K562 (cell line): ENCODE data around the gene OCA2. TPM values are rescaled to one million over a fixed set of nuclear protein-coding genes. Genes with fewer than 3 reads are reported as not detected.

Source experiments
- ATAC-seq: fragments of 200-7000 bp; cut with Tn5 transposase; 3 replicates; pipeline ENCODE4 v1.9.1; 2020; ENCODE audit warnings: moderate library complexity
- BruUV-seq: library from RNA; stranded (reverse); fragments of 400-500 nt; replicated peaks from 2 replicates; lab custom pipeline; 2021; lab: Mats Ljungman, UMichigan
- CTCF ChIA-PET: fragments of 300-600 bp; formaldehyde crosslinking; extraction: SDS; loops from one replicate; lab custom pipeline; 2021; ENCODE audit warnings: low intra/inter-chr PET ratio; lab: Yijun Ruan, JAX
- POLR2A ChIA-PET: fragments of 300-600, 350-650 bp; sonication (Branson Sonifier 250); formaldehyde crosslinking; extraction: SDS; loops from one replicate; lab custom pipeline; 2021; ENCODE audit warnings: antibody characterized with exemption, inconsistent platforms; lab: Yijun Ruan, JAX
- DNase-seq, 4 experiments: peaks; one replicate each; pipeline versions ENCODE4 v3.0.0 to v3.0.0-alpha.2; 2011 to 2018; ENCODE audit warnings: low spot score in 3 of 4, mixed read lengths in 3 of 4; ENCODE audit errors: extremely low read depth in 1 of 4
- FAIRE-seq: peaks from 2 replicates; lab custom pipeline; 2011; peaks lifted over from hg19 to GRCh38; lab: Jason Lieb, UNC
- H2AFZ ChIP-seq: 2 replicates; pipeline ENCODE4 v1.6.0; 2011; ENCODE audit warnings: low read depth, low read length, control low read depth, inconsistent platforms
- H3K27ac ChIP-seq: fragments of 200-600 bp; 3 replicates; pipeline ENCODE4 v1.8.0; 2011; ENCODE audit warnings: low read depth, mild to moderate bottlenecking, control low read depth, inconsistent platforms, low read length, moderate library complexity, mixed read lengths; ENCODE audit errors: extremely low read depth
- H3K27me3 ChIP-seq, 2 experiments: fragments of 300-600 bp in 1 of 2; 2 replicates in 1 of 2; 3 replicates in 1 of 2; pipeline versions ENCODE4 v1.6.0 to v1.8.0; 2011; ENCODE audit warnings: inconsistent platforms in 2 of 2, low read length in 2 of 2, mild to moderate bottlenecking in 1 of 2, mixed read lengths in 1 of 2, moderate library complexity in 1 of 2; ENCODE audit not compliant: control insufficient read depth in 2 of 2, insufficient read depth in 2 of 2
- H3K36me3 ChIP-seq: fragments of 300-600 bp; 3 replicates; pipeline ENCODE4 v1.8.0; 2011; ENCODE audit warnings: mild to moderate bottlenecking, low read length, inconsistent platforms; ENCODE audit not compliant: control insufficient read depth, insufficient read depth
- H3K4me1 ChIP-seq, 2 experiments: fragments of 200-600 bp in 1 of 2; replicated peaks in 1 of 2; 2 replicates in 1 of 2; 3 replicates in 1 of 2; pipeline versions ENCODE4 v1.5.1 to v1.8.0; 2011; ENCODE audit warnings: inconsistent platforms in 2 of 2, low read length in 2 of 2, mild to moderate bottlenecking in 1 of 2, mixed read lengths in 1 of 2, moderate library complexity in 1 of 2; ENCODE audit not compliant: control insufficient read depth in 2 of 2, insufficient read depth in 2 of 2
- H3K4me2 ChIP-seq: 2 replicates; pipeline ENCODE4 v1.6.1; 2011; ENCODE audit warnings: low read length, control low read depth, inconsistent platforms, mixed read lengths; ENCODE audit not compliant: insufficient read depth
- H3K4me3 ChIP-seq: fragments of 200-600 bp; sonication (generic), shearing (Covaris generic); 2 replicates; pipeline ENCODE4 v1.5.1; 2016; ENCODE audit warnings: control low read depth, inconsistent platforms
- H3K79me2 ChIP-seq: fragments of 200-600 bp; 3 replicates; pipeline ENCODE4 v1.8.0; 2011; ENCODE audit warnings: low read length, inconsistent platforms; ENCODE audit not compliant: control insufficient read depth, insufficient read depth
- H3K9ac ChIP-seq, 2 experiments: 2 replicates each; pipeline versions ENCODE4 v1.6.0 to v1.6.1; 2011; ENCODE audit warnings: low read depth in 2 of 2, low read length in 2 of 2, control low read depth in 1 of 2, inconsistent platforms in 1 of 2, mild to moderate bottlenecking in 1 of 2, mixed read lengths in 1 of 2; ENCODE audit not compliant: insufficient read depth in 1 of 2
- H3K9me1 ChIP-seq: one replicate; pipeline ENCODE4 v1.6.0; 2011; ENCODE audit warnings: inconsistent platforms, mild to moderate bottlenecking, low read length, moderate library complexity; ENCODE audit not compliant: control insufficient read depth, insufficient read depth
- H3K9me3 ChIP-seq: replicated peaks from 2 replicates; pipeline ENCODE4 v1.5.1; 2011; ENCODE audit warnings: low read depth, low read length, inconsistent platforms; ENCODE audit not compliant: control insufficient read depth, insufficient read depth
- H4K20me1 ChIP-seq: replicated peaks from 2 replicates; pipeline ENCODE4 v1.6.1; 2011; ENCODE audit warnings: low read length, inconsistent platforms, mixed read lengths; ENCODE audit not compliant: control insufficient read depth, insufficient read depth
- CC2D1A ChIP-seq: fragments of 450-650 bp; IDR thresholded peaks from 2 replicates; pipeline ENCODE4 v1.6.1; 2017; ENCODE audit warnings: mild to moderate bottlenecking
- ESRRA ChIP-seq: fragments of 450-650 bp; IDR thresholded peaks from 2 replicates; pipeline ENCODE4 v1.6.1; 2014; ENCODE audit warnings: low read depth, mild to moderate bottlenecking, moderate library complexity, borderline replicate concordance
- FOSL1 ChIP-seq: fragments of 200-800 bp; sonication (Bioruptor generic); conservative IDR thresholded peaks from 2 replicates; pipeline ENCODE4 v1.6.1; 2016; ENCODE audit warnings: missing genetic modification characterization, missing compliant biosample characterization
- HCFC1 ChIP-seq: IDR thresholded peaks from 2 replicates; pipeline ENCODE4 v1.6.1; 2012; ENCODE audit warnings: low read depth, low read length, improper control_type of control experiment
- HIVEP1 ChIP-seq: fragments of 250-450 bp; sonication (Bioruptor Pico); IDR thresholded peaks from 2 replicates; pipeline ENCODE4 v1.4.0; 2020; ENCODE audit warnings: mild to moderate bottlenecking
- L3MBTL2 ChIP-seq: fragments of 450-650 bp; IDR thresholded peaks from 2 replicates; pipeline ENCODE4 v1.6.1; 2016; ENCODE audit warnings: mild to moderate bottlenecking, moderate library complexity
- PATZ1 ChIP-seq: fragments of 250-450 bp; sonication (Bioruptor Pico); IDR thresholded peaks from 2 replicates; pipeline ENCODE4 v1.5.0; 2020; ENCODE audit warnings: mild to moderate bottlenecking, borderline replicate concordance
- PRMT5 ChIP-seq: sonication (generic); formaldehyde crosslinking; IDR thresholded peaks from 2 replicates; pipeline ENCODE4 v1.5.0; 2020; ENCODE audit warnings: missing genetic modification reagents
- THRB ChIP-seq: fragments of 450-650 bp; formaldehyde crosslinking; conservative IDR thresholded peaks from 2 replicates; pipeline ENCODE4 v1.4.0; 2022; ENCODE audit warnings: mild to moderate bottlenecking, missing genetic modification characterization
- ZNF143 ChIP-seq: sonication (generic); formaldehyde crosslinking; IDR thresholded peaks from 2 replicates; pipeline ENCODE4 v1.9.0; 2022; ENCODE audit warnings: mild to moderate bottlenecking, missing genetic modification reagents
- ZNF263 ChIP-seq: sonication (generic); formaldehyde crosslinking; IDR thresholded peaks from 2 replicates; pipeline ENCODE4 v1.8.0; 2022; ENCODE audit warnings: mild to moderate bottlenecking, missing genetic modification reagents, borderline replicate concordance
- ZNF830 ChIP-seq: fragments of 250-450 bp; sonication (Bioruptor Pico); IDR thresholded peaks from 2 replicates; pipeline ENCODE4 v1.5.0; 2021; ENCODE audit warnings: mild to moderate bottlenecking
- WGBS: fragments of 100-300 bp; shearing (Covaris generic); methylation state at CpG from one replicate; pipeline ENCODE4 v1.1.6; 2016; ENCODE audit warnings: low coverage, mixed read lengths; ENCODE audit not compliant: insufficient coverage; ENCODE audit errors: missing lambda C conversion rate; 5-methylcytosine and 5-hydroxymethylcytosine counted together
- in situ Hi-C: fragments of 300-500 bp; cut with MboI; formaldehyde crosslinking; loops from 4 replicates; pipeline ENCODE4 v1.15.0; 2018; ENCODE audit warnings: inconsistent platforms, mixed read lengths
- intact Hi-C: fragments of 100-400 bp; cut with micrococcal nuclease; formaldehyde crosslinking; loops from 2 replicates; pipeline ENCODE4 v1.14.2; 2022
- polyA plus RNA-seq, 8 experiments: library from polyadenylated mRNA; depleted of rRNA in 4 of 8; stranded (reverse) in 5 of 8; unstranded in 3 of 8; fragments of >200 nt; fragmentation: Nextera tagmentation in 2 of 8; fragmentation: Illumina TruSeq in 1 of 8; extraction: Ambion mirVana in 2 of 8; extraction: Trizol in 1 of 8; gene quantifications; 2 replicates each; pipeline versions ENCODE4 v1.2.1 to v1.2.3, GENCODE V29; 2011 to 2014; ENCODE audit warnings: inconsistent platforms in 1 of 8, missing spikeins in 1 of 8
- total RNA-seq, 7 experiments: library from RNA; depleted of rRNA in 6 of 7; stranded (reverse); fragments of >200 nt in 6 of 7; fragmentation: Illumina TruSeq in 2 of 7; extraction: Trizol in 2 of 7; gene quantifications; 2 replicates each; pipeline versions ENCODE4 v1.2.1 to v1.2.3, GENCODE V29; 2011 to 2021; ENCODE audit warnings: low replicate concordance in 1 of 7

Gene OCA2
- total and polyA plus RNA-seq, 9 of the 15 experiments (the other 6 are each of a cell fraction or from before 2014, with no cell fraction given): 0.07 to 0.59 (median 0.17) TPM; not detected in 1

GRCh38 chr15:28132524-28133275, 33.6 kb upstream of the OCA2 start (continued):
- TF ChIP-seq FOSL1 (tag): no peak

GRCh38 chr15:28131946-28132345, 32.8 kb upstream of the OCA2 start:
- Histone ChIP-seq H2AFZ (no peak overlapping the region), H3K9me3 (no peaks in the 10 kb centered on the region), H3K9me1 (no peaks in the 10 kb centered on the region), H3K79me2 (no peaks in the 10 kb centered on the region; the same call in 2 of the 3 replicates), H3K4me2 (no peak overlapping the region), H4K20me1 (no peaks in the 10 kb centered on the region; the same call in 1 of the 2 replicates), H3K27me3 (no peaks in the 10 kb centered on the region), H3K4me3 (no peak overlapping the region), H3K9ac (no peak overlapping the region), H3K27ac (no peak overlapping the region), H3K36me3 (peaks cover 82% of the 10 kb centered on the region), H3K4me1 (no peaks in the 10 kb centered on the region)
- ATAC-seq: no peak
- in situ Hi-C loops: no loop called here
- 90% methylated on average over 11 of the region's 13 CpGs for WGBS
- ChIA-PET POLR2A (no interaction called here), CTCF (no interaction called here)
- BruUV-seq: no TSS peak
- no peak for DNase-seq
- TF ChIP-seq L3MBTL2: no peak
- no peak for TF ChIP-seq PATZ1 (CRISPR knock-in tag)
- no peak for TF ChIP-seq PRMT5
- no peak for TF ChIP-seq HIVEP1
- no peak for TF ChIP-seq HCFC1
- TF ChIP-seq ZNF830 (CRISPR knock-in tag): no peak
- no peak for TF ChIP-seq ESRRA
- TF ChIP-seq ZNF263 (CRISPR knock-in tag): no peak
- TF ChIP-seq THRB (CRISPR knock-in tag): no peak
- no peak for TF ChIP-seq CC2D1A
- TF ChIP-seq ZNF143: no peak
- no peak for FAIRE-seq
- intact Hi-C loops: no loop called here
